DOHH2 (cell line): ENCODE measurements around the gene KLK5.

Experiments used
- CTCF ChIP-seq: fragments of 200-600 bp; sonication (generic); IDR thresholded peaks from one replicate; pipeline ENCODE4 v1.5.1; 2014; ENCODE audit warnings: antibody characterized with exemption, mild to moderate bottlenecking, low read depth, low read length; ENCODE audit not compliant: poor library complexity, severe bottlenecking
- EZH2phosphoT487 ChIP-seq: fragments of 200-600 bp; sonication (generic); IDR thresholded peaks from 2 replicates; pipeline ENCODE4 v1.6.1; 2017; ENCODE audit warnings: borderline replicate concordance, mild to moderate bottlenecking, antibody characterized with exemption, low read length, moderate library complexity, mixed read lengths

GRCh38 chr19:50964266-50964665 is 11.4 kb upstream of the KLK5 start:
- TF ChIP-seq CTCF (no peak), EZH2phosphoT487 (no peak)
